ENCODE measurements around the gene CENPE.

The CENPE gene

DNA sequence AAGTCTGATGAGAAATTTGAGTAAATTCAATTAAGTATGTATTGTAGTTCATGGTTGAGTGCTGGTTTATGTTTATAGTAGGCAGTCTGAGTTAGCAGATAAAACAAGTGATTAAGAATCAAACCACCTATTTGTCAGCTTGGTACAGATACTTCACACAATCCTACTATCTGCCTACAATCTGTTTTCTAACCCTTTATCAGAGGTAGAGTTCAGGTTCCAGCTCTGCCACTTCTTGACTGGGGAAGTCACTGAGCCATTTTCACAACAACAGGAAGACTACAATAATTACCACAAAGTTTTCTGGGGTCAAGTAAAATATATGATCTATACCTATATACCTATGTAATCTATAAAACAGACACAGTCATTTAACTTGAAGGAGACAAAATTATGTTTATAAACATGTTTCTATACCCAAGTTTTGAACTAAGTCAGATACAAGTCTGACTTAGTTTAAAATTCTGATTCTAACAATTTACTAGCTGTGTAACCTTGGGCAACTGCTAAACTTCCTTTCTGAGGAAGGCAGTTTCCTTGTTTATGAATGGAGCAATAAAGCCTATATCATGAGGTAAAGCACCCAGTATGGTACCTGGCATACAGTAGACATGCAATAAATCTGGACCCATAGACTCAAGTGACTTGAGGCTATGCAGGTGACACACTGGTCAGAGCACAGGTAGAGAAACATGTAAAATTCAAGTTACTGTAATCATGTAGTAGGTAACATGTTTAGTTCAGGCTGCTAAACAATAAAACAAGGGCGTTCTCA is 61.3 kb downstream of the CENPE start:
- DNase-seq (ENCODE audit: low spot score) = no peak

DNA sequence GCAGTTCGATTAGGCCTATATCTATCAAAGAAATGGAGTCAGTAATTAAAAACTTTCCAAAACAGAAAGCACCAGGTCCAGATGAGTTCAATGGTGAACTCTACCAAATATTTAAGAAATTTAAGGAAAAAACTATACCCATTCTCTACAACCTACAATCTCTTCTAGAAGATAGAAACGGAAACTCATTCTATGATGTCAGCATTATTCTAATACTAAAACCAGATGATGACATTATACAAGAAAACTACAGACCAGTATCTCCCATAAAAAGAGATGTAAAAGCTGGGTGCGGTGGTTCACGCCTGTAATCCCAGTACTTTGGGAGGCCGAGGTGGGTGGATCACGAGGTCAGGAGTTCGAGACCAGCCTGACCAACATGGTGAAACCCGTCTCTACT is 69.0 kb downstream of the CENPE start:
- no peak for DNase-seq (ENCODE audit: low spot score)

DNA sequence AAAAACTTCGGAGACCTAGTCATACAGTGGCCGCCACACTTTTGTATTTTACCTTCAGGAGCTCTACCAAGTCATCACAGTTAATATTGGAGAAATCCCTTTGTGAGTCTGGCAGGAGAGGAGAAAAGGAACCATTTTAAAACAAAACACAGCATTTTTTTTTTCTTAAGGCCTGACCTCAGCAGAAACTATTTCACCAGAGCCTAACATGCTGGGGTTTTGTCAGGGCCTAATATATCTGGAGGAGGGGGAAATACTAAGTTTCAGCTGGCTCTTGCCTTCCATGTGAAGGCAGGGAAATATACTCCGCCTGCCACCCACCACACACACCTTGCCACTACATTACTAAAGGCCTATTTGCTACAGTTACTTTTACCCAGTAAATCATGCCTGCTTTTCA is 72.0 kb downstream of the CENPE start:
- no peak for DNase-seq (ENCODE audit: low spot score)

DNA sequence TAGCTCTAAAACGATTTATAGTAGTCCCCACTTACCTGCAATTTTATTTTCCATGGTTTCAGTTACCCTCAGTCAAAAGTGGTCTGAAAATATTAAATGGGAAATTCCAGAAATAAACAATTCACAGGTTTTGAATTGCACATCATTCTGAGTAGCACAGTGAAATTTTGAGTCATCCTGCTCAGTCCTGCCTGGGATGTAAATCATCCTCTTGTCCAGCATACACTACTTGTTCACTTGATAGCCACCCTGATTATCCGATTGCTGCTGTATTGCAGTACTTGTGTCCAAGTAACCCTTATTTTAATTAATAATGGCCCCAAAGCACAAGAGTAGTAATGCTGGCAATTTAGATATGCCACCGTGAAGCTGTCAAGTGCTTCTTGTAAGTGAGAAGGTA is 75.0 kb downstream of the CENPE start:
- DNase-seq (ENCODE audit: low spot score) = no peak

DNA sequence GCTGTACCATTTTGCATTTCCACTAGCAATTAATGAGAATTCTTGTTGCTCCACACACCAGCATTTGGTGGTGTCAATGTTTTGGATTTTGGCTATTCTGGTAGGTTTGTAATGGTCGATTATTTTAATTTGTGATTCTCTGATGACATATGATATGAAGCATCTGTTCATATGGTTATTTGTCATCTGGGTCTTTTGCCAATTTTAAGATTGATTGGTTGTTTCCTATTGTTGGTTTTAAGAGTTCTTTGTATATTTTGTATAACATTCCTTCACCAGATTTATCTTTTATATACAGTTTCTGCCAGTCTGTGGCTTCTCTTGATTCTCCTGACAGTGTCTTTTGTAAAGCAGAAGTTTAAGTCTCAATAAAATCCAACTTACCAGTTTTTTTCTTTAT is 80.0 kb downstream of the CENPE start:
- no peak for DNase-seq (ENCODE audit: low spot score)

DNA sequence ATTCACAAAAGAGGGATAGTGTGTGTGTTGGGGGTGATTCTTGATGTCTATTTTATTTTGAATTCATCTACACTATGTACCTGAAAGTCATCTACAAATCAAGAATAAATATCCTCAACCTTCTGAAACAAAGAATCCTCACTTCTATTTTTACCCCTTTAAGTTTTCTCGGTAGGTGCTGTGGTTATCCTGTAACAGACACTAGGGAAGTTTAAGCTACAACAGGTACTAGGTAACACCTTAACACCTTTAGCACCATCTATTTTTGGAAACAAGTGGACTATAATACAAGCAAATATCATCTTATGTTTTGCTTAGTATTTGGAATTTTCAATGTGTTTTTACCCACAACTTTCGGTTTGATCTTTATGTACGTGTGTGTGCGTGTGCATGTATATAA is 86.5 kb downstream of the CENPE start:
- no peak for DNase-seq (ENCODE audit: low spot score)

DNA sequence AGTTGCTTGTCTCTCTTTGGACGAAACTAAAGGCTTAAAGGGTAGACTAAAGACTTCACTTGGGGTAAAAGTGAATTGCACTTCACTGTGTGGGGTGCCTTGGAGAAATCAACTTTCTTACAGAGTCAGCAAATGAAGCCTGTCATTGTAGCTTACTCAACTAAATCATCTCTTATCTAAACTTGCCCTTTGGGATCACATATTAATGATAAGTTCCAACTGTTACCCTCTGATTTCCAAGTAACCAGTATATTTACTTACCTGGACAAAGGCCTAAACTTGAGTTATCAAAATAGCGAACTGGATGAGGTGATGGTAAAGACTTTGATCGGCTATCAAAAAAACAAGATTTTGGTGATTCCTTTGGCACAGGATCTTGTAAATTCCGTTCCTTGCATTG is 89.6 kb downstream of the CENPE start:
- DNase-seq (ENCODE audit: low spot score) = no peak

DNA sequence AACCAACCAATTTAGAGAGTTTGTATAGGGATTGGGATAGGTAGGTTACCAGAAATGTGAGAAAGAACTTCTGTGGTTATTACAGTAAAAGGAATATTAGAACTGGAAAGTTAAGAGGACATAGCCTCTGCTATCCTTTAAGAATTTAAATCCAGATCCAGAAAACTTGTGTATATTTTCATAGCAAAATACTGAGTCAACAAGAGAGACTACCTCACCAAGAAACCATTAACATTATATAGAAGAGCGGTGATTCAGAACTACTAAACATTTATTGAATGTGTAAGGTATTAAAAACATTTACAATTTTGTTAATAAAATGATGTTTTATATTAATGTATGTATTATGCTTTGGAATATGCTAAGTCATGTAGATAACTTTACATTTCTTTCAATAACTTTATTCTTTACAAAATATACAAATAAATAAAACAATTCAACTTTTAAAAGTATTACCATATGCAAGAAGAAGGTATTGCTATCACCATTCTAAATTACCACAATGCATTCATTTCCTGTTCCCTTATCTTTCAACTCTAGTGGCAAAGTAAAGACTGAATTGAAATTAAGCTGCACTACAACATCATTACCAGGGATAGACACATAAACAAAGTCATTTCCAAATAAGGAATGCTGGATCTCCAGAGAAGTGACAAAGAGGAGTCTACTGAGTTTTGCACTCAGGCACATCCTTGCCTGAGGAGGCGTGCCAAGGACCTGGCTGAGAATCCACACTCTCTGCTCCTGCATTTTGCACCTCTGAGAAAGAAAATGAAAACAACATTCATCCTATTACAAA is 92.4 kb downstream of the CENPE start:
- DNase-seq (ENCODE audit: low spot score) = no peak

DNA sequence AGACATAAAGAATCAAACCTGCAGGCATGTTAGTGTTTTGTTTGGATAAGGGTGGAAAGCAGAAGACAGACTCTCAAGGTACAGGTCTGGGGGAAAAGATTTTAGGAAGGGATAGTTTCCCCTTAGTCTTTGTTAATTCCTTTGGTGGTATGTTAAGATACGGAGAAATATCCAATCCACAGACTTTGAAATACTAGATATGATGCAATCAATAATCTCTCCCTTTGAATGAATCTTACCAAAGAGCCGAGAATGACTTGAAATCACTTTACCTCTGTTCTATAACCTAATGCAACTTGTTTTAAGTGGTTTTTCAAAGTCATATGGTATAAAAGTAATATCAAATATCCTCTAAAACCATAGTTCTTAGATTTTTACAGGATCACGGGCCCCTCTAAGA is 93.3 kb downstream of the CENPE start:
- no peak for DNase-seq (ENCODE audit: low spot score)

DNA sequence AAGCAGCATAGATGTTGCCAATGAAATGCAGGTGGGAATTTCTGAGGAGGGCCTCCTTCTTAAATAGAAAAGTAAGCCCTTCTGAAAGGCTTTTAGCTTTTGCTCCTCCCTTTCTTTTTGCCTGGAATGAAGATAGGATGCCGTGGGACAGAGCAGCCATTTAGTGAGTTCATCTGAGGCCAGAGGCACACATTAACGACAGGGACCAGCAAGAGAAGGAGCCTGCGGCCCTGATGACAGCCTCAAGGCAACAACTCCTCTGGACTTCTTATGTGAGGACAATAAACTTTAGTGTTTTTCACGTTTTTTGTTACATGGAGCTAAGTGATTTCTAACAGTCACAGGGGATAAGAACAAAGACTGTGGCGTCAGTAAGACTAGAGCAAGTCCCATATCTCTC is 97.5 kb downstream of the CENPE start:
- DNase-seq (ENCODE audit: low spot score) = no peak

DNA sequence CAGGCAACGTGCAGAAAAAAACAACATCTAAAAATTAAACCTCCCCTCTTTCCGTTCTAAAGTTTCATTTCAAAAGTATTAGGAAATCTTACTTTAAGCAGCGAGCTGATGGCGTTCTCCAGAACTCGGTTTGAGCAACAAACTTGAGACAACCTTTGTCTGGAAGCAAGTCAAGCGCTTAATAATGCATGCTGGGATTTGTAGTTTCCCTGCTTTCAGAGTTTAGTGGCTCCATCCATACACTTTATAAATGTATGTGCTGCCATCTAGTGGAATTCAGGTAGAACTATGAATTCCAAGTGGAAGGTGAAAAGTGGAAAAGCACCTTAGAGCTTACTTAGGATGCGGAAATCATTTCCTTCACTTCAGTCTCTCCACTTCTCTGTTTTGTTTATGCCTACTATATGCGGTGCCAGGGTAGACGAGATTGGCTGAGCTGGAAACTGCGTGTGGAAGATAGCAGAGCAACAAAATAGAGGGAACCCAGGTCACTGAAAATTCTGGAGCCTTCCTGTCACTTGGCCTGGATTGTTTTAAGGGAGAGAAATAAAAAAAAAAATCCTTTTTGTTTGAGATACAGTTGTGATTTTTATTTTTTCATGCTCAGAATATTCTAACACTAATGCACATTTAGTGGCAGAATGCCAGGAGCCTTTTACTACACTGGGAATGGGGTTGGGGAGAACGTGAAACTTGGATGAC is 98.3 kb downstream of the CENPE start, which contains the start of gene BDH2:
Gene BDH2 (minus strand): TSS at position 144 of the 702 bp plus-strand sequence. CDS start 3,580 bp downstream, outside the sequence.
- DNase-seq (ENCODE audit: low spot score) = peak; percentile 82

DNA sequence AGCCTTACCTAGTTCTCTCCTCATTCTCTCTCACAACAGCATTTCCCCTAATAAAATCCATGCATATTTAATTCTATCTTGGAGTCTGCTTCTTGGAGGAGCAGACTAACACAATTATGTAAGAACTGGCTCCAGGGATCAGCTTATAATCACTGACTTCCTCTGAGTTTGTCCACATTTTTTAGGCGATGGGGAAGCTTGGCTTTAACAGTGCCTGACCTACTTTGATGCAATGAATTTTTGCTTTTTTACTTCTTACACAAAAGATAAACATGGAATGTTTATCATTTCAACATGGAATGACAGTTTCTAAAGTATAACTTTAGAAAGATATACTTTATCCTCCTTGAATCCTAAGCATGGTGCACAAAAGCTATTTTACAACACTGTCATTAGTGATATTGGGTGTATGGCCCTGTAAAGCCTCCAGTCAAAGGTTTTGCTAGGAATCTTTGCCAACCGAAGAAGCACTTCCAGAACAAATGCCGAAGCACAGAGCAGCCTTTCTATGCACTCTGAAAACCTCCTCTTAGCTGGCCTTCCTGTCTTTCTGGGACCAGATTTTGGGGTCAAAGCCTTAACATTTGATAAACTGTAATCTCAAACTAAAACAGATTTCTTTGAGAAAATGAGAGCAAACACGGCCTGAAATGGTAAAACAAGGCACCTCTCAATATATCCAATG is 99.2 kb downstream of the CENPE start:
- no peak for DNase-seq (ENCODE audit: low spot score)

DNA sequence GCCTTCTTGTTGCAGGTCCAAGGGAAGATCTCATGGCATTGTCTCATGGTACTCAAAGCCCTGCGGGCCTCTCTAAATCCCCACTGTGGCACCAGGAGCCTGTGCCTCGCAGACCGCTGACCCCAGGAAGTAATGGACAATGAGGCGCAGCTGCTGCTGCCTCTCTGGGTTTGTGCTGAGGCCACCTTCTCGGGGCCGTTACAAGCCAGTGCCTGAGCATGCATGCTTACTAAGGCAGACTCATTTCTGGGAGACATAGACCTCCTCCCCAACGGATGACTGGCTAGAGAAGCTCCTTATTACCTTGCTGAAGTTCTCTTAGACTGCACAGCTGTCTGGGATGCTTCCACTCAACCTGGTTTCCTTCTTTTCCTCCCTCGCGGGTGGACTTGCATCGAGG is 99.8 kb downstream of the CENPE start:
- DNase-seq (ENCODE audit: low spot score) = no peak

DNA sequence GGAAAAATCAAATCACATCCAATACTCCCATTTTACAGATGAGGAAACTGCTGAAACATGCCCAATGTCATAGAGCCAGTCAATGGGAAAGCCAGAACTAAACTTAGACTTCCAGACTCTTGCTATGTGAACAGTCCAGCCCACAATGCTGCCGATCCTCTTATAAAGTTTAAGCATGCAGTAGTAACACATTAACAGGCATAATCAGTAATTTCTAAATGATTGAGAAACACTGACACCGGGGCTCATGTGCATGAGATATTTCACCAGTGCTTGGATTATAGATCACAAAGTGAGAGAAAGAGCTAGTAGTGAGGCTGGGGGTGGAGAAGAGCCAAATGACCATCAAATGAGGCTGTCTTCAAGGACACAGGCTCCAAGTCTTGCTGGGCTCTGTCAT is 101.0 kb downstream of the CENPE start:
- no peak for DNase-seq (ENCODE audit: low spot score)

DNA sequence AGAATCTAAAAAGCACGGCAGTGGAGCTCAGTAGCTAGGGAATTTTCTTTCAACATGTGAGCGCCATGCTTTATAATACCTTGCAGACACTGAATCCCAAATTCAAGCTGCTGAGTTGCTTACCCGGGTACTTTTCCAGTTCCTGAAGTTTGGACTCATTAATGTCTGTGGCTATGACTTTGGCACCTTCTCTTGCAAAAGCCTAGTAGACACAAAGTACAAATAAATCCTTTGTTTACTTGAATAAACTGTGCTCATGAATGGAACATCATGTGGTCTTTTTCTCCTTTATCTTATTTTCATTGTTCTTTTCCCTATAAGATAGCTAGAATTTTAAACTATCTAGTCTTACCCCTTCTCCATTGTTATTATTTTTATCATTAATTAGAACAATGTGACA is 103.1 kb downstream of the CENPE start:
- no peak for DNase-seq (ENCODE audit: low spot score)

DNA sequence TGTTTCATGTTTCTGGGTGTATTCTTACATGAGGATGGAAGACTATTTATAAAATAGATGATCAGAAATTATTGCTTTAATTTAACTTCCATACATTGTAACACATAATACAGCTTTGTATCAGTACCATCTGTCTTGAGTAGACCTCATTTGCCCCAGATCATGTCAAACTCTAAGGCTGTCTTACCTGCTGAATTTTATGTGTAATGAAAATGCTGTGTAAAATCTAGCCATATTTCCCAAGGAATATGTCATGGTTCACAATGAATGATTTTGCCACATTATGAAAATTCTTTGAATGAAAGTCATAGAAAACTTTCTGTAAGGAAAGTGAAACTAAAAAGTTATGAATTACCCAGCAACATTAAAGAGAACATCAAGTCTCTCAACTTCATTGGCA is 105.9 kb downstream of the CENPE start:
- DNase-seq (ENCODE audit: low spot score) = no peak

DNA sequence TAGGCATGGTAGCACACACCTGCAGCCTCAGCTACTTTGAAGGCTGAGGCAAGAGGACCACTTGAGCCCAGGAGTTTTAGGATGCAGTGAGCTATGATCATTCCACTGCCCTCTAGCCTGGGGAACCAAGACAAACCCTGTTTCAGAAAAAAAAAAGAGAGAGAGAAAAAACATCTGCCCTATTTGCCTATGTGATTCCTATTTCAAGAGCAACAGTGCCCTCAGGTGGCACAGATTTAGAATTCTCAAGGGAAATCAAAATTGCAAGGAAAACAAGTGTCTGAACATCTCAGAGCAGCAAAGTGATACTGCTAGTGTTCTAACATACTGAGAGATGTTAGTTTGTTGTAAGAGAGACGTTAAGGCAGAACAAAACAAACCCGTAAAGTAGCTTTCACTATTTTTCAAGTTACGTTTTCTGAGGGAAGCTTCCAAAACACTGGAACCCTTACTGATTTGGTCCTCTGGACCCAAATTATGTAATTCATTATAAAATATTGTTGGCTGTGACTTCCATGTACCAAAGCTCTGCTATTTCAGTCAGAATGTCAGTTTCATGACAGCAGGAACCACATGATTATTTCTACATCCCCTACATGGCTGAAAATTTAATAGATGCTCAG is 106.4 kb downstream of the CENPE start:
- peak; percentile 53 for DNase-seq (ENCODE audit: low spot score)

DNA sequence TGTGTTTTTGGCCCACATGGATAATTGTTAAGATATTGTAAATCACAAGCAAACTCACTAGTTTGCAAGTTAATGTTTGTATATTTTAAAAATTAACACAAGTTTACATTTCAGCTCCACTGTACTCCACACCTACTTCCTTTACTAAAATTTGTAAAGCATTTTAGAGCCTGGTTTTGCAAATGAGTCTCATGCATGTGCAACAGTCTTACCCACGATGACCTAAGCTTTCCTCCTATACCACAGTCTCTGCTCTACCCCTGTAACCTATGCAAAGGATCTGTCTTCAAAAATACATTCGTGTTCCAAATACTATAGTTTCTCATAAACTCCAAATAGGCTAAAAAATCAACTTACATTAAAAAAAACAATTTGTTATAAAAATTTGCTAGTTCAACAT is 108.7 kb downstream of the CENPE start:
- no peak for DNase-seq (ENCODE audit: low spot score)

DNA sequence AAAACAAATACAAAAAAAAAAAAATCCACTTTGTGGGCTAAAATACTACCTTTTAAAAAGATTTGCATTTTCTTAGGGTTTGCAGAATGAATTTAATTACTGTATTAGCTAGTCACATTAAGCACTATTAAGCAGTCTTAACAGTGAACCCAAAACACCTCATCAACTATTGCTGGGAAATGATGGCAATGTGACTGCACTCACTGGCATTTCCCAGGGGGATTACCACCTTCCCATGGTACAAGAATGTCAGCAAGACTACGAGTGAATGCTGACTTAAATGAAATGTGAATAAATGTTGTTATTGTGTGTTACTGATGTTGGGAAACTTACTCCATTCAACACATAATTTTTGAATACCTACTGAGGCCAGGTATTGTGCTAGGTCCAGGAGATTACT is 111.6 kb downstream of the CENPE start:
- no peak for DNase-seq (ENCODE audit: low spot score)

DNA sequence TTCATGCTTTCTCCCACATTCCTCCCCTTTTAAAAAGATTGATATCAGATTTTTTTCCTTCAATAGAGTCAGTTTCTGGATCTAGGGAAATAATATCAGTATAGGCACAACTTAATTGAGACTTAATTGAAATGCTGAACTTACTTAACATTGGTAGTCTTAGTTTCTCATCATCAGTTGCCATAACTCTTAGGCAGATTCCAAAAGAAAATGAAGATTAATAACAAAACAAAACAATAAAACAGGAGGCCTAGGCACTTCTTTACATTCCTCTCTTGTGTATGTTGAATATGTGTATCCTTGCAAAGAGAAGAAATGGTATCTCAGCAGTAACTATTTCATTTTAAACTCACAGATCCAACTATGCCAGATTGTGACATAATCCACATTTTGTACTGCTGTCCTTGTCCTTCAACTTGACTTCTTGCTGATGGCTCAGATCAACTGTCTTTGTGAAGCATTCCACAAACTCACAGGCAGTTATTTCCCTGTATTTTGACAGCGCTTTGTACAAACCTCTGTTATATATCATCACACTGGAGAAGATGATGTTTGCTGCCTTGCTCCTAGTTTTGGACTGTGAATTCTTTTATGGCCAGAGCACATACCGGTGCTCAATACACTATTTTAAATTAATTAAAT is 112.5 kb downstream of the CENPE start:
- no peak for DNase-seq (ENCODE audit: low spot score)

DNA sequence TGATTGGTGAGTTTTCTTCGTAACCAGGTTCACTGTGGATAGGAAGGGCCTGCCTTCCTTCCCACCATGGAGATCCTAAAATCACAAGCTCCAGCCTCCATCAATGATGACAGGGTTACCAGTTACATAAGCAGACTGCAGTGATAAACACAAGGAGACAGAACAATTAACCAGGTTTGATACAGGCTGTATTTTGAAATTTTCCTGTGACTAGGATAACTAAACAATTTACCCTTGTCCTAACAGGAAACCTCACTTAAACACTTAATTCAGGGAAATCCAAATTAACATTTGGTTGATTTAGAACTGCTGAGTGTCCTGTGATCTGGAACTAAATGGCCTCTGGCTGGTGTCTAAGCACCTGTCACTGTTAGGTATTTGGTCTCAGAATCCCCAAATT is 118.5 kb downstream of the CENPE start:
- DNase-seq (ENCODE audit: low spot score) = no peak

Measured in CD4-positive, alpha-beta T cell treated with Interleukin-6 at 100 ng/mL for 8 hours (primary cell).